ENCODE data around the gene ZNF597.

Gene ZNF597

DNA sequence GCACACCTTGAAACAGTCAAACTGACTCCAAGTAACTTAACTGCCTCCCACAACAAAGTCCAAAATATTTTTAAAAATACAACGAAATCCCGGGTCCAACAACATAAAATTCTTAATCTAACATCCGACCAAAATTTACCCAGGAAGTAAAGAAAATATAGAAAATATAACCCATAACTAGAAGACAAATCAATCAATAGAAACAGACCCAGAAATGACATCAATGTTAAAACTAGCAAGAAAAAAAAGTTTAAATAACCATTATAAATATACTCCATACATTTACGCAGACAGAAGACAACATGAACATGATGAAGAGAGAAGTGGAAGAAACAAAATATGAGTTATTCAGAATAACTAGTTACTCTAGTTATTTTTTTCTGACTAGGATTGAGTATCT, 3.7 kb downstream of the ZNF597 start:
- DNase-seq = no peak

DNA sequence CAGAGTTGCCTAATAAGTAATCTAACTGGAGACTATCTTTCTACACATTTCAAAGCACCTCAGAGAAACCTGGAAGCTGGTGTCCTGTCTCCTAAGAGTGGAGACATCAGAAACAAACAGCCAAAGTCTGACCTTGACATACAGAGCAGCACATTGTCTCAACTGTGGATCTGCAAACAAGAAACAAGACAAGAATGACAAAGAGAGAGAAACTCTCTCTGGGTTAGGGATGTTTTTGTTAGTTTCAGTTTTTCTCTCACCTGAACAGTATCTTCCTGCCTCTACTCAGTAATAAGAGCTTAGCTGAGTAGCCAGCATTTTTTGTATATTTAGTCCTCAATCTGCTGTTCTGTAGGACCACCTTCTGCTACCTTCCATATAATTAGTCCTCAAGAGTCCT, 8.9 kb downstream of the ZNF597 start:
- no peak for DNase-seq

DNA sequence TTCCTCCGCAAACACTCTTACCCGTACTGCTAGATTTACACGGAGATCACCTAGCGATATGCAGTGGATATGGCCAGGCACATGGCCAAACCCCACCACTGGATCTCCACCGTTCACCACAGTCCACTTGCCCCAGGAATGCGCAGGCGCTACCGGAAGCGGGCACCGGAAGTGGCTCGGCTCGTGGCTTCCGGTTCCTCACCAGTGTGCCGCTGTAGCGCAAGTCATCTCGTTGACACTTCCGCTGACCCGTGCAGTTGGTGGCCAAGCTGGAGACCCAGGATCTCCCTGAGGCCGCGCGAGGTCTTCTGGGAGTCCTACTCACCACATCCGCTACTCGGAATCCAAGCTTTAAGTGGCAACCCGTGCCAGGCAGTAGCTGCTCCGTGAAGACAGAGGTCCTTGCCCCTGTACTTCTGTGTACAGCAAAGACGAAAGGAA, 11.5 kb downstream of the ZNF597 start:
- peak; percentile 34 for DNase-seq

DNA sequence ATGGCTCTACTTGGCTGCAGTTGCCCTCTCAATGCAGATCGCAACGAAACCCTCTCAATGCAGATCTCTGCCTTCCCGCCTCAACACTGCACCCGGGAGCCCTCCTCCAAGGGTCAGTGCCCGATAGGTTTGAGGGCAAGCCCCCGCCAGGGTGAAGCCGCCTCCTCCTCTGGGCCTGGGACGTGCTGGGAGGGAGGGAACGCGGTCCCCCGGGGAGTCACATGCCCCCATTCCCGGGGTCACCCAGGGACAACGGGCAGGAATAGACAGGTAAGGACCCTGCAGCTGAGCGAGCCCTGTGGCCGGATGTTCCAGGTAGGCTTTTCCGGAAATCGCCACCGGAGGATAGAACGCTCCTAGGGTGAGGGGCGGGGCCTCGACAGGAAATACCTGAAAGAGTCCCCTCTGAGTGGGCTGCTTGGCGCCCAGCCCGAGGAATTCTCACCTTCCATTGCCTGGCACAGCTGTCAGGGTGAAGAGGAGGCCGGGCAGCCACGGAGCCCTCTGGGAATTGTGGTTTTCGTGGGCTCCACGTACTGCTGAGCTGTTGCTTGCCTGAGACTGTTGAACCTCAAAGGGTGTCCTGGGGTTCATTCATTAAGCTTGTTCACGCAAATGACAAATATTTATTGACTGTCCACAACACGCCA, 29.4 kb downstream of the ZNF597 start:
- DNase-seq = no peak

- DNase-seq = no peak
Observed at GRCh38 chr16:3408561-3409197, 34.6 kb downstream of the ZNF597 start.

GRCh38 chr16:3401719-3402397, 41.4 kb downstream of the ZNF597 start:
- DNase-seq = no peak

- DNase-seq = peak; percentile 97
Observed at GRCh38 chr16:3400779-3401688, 42.3 kb downstream of the ZNF597 start, which contains the start of the genes ZNF174 and ZSCAN32. ZNF174 (plus strand) TSS chr16:3401215; CDS start chr16:3402005, 790 bp downstream. ZSCAN32 (minus strand) TSS chr16:3401004; CDS start chr16:3397557, 3,447 bp downstream.

DNA sequence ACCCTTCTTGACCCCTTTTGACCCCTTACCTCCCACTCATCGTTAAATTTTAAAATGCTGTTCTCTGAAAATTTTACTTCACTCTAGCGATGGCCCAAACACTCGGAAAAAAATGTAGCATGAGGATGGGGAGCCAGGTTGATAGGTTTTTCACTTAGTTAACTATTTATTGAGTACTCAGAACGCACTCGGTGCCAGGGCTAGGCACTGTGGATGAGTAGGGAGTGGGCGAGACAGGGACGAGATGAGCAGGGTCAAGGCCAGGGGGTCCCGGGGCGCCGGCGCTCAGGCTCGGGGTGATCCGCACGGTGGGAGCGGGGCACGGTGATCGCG, 42.9 kb downstream of the ZNF597 start:
- no peak for DNase-seq

GRCh38 chr16:3389663-3390338, 53.5 kb downstream of the ZNF597 start:
- no peak for DNase-seq

DNA sequence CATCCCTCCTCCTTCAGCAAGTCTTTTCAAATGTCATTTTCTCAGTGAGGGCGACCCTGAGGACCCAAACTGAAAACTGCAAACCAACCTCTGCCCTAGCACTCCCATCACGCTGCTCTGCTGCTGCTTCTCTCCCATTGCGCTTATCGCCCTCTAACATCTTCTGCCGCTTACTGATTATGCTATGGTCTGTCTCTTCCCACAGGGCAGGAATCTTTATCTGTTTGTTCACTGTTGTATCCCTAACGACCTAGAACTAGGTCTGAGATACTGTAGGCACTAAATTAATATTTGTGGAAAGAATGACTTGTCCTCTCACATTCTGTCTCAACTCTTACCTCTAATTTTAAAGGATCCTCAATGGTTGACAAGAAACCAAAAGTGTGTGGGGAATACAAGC, 55.0 kb downstream of the ZNF597 start:
- DNase-seq = no peak

DNA sequence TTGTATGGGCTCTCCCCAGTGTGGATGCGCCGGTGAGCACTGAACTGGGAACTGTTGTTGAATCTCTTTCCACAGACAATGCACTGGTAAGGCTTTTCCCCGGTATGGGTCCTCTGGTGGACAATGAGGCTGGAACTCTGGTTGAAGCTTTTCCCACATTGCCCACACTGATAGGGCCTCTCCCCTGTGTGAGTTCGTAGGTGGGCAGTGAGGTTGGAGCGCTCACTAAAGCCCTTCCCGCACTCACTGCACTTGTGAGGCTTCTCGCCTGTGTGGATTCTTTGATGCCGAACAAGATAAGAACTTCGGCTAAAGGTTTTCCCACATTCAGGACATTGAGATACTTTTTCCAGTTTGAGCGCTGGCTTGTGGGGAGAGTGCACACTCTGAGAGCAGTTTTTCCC, 60.3 kb downstream of the ZNF597 start:
- DNase-seq = no peak

Measured in NCI-H2171 (cell line).